HK-2 (cell line): ENCODE data around the gene SEMA4D.

Experiments
- DNase-seq: peaks from one replicate; pipeline ENCODE4 v3.0.0-alpha.2; 2018; ENCODE audit not compliant: unreplicated experiment

SEMA4D gene

GRCh38 chr9:89315482-89315881 is 182.4 kb downstream of the SEMA4D start:
- no peak for DNase-seq

GRCh38 chr9:89314955-89315354 is 183.0 kb downstream of the SEMA4D start:
- no peak for DNase-seq

GRCh38 chr9:89313842-89314241 is 184.1 kb downstream of the SEMA4D start:
- DNase-seq, result no peak

- peak; percentile 17 for DNase-seq
Measured at GRCh38 chr9:89312222-89312571, 185.7 kb downstream of the SEMA4D start.

GRCh38 chr9:89311346-89312221 is 186.3 kb downstream of the SEMA4D start:
- DNase-seq, result no peak
